NT2/D1 (cell line): ENCODE data around the gene SGCB.

Experiments
- SUZ12 ChIP-seq: IDR thresholded peaks from 2 replicates; pipeline ENCODE4 v1.6.1; 2011; ENCODE audit not compliant: insufficient read length, insufficient read depth; ENCODE audit errors: extremely low read depth
- ZNF274 ChIP-seq: IDR thresholded peaks from 2 replicates; pipeline ENCODE4 v1.6.1; 2011; ENCODE audit warnings: mild to moderate bottlenecking, low read depth, low read length

DNA sequence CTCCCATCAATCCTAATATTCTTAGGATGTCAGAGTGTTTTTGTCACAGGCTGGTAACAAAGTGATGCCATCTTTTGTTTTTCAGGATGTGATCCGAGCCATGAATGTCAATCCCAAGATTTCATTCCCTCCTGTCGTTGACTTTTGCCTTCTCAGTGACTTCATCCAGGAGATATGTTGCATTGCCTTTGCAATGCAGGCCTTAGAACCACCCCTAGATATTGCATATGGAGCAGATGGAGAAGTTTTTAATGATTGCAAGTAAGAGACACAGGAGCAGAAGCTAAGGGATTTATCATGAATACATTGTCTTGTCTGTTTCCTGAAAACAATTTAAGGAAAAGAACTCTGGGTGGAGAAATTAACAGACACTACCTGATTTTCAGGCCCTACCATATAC lies 41.6 kb upstream of the SGCB start:
- TF ChIP-seq SUZ12 (no peak), ZNF274 (no peak)
